Large intestine (tissue), 3 donors: ENCODE measurements around the gene MGAT2. TPM values are rescaled to one million over a fixed set of nuclear protein-coding genes. Genes with fewer than 3 reads are reported as not detected.
A peak's percentile ranks its signal among the peaks of the same experiment; 100 is the strongest.
"Not testable (repeated sequence)": the region's sequence is repeated elsewhere in the genome, so short reads cannot be mapped to it uniquely, and the experiment has no call there.

ENCODE experiments used
- DNase-seq, 2 donors: peaks; one replicate each; pipeline versions ENCODE4 v3.0.0 to v3.0.0-alpha.2; 2013
- H3K27ac ChIP-seq: one replicate; pipeline ENCODE4 v1.5.1; 2013; ENCODE audit warnings: low read length
- H3K27me3 ChIP-seq: 2 replicates; pipeline ENCODE4 v1.6.1; 2013; ENCODE audit warnings: low read length; ENCODE audit not compliant: control insufficient read depth, insufficient read depth
- H3K36me3 ChIP-seq: 2 replicates; pipeline ENCODE4 v1.6.1; 2013; ENCODE audit warnings: low read length; ENCODE audit not compliant: control insufficient read depth, insufficient read depth
- H3K4me1 ChIP-seq: one replicate; pipeline ENCODE4 v1.6.1; 2013; ENCODE audit warnings: low read length; ENCODE audit not compliant: control insufficient read depth, insufficient read depth
- H3K4me3 ChIP-seq: one replicate; pipeline ENCODE4 v1.5.1; 2013; ENCODE audit warnings: low read length
- H3K9me3 ChIP-seq: one replicate; pipeline ENCODE4 v1.6.1; 2013; ENCODE audit warnings: mild to moderate bottlenecking, low read depth, low read length, moderate library complexity; ENCODE audit not compliant: control insufficient read depth
- WGBS: methylation state at CpG from one replicate; pipeline ENCODE4 v1.1.5; 2013; ENCODE audit warnings: low lambda C conversion rate; ENCODE audit not compliant: insufficient coverage; 5-methylcytosine and 5-hydroxymethylcytosine counted together
- polyA plus RNA-seq: library from polyadenylated mRNA; unstranded; fragments of 120-200 nt; gene quantifications from one replicate; pipeline ENCODE4 v1.2.1, GENCODE V29; 2013

The MGAT2 gene
- polyA plus RNA-seq, 1 donor, result 50.9 TPM

DNA sequence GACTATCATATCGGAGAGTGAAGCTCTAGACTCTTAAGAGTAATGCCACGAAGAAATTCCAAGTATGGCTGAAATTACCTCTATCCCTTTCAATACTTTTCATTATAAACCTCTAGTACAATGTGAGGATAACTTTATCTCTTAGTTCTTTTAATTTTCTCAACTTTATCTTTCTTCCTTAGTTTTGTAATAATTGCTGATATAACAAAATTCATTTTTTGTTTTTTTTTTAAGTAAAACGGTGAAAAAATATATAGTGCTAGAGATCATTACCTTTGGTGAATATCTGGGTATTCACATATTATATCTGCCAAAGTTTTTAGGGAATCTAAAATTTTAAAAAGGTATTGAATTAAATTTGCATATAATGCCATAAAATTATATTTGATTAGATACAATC is 33.9 kb downstream of the MGAT2 start:
- Histone ChIP-seq H3K27me3 (no peaks in the 10 kb centered on the region), H3K27ac (no peak overlapping the region), H3K4me3 (no peak overlapping the region), H3K36me3 (peaks cover 4% of the 10 kb centered on the region), H3K4me1 (no peaks in the 10 kb centered on the region), H3K9me3 (no peaks in the 10 kb centered on the region)
- no peak for DNase-seq
- WGBS, result 96% methylated on average over 3 of the region's 3 CpGs

DNA sequence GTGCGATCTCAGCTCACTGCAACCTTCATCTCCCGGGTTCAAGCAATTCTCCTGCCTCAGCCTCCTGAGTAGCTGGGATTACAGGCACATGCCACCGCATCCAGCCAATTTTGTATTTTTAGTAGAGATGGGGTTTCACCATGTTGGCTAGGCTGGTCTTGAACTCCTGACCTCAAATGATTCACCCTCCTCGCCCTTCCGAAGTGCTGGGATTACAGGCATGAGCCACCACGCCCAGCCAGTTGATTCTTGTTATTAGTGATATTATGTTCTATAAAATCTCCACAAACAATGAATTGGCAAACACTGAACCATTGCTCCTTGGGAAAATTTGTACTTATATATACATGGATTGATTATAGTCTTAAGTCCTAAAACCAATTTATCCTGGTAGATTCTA is 36.9 kb downstream of the MGAT2 start:
- not testable (repeated sequence) for H3K4me3 ChIP-seq, H3K4me1 ChIP-seq, H3K27me3 ChIP-seq, H3K36me3 ChIP-seq, DNase-seq, H3K9me3 ChIP-seq, H3K27ac ChIP-seq
- no CpG with 5 or more reads among the region's 6 CpGs for WGBS

DNA sequence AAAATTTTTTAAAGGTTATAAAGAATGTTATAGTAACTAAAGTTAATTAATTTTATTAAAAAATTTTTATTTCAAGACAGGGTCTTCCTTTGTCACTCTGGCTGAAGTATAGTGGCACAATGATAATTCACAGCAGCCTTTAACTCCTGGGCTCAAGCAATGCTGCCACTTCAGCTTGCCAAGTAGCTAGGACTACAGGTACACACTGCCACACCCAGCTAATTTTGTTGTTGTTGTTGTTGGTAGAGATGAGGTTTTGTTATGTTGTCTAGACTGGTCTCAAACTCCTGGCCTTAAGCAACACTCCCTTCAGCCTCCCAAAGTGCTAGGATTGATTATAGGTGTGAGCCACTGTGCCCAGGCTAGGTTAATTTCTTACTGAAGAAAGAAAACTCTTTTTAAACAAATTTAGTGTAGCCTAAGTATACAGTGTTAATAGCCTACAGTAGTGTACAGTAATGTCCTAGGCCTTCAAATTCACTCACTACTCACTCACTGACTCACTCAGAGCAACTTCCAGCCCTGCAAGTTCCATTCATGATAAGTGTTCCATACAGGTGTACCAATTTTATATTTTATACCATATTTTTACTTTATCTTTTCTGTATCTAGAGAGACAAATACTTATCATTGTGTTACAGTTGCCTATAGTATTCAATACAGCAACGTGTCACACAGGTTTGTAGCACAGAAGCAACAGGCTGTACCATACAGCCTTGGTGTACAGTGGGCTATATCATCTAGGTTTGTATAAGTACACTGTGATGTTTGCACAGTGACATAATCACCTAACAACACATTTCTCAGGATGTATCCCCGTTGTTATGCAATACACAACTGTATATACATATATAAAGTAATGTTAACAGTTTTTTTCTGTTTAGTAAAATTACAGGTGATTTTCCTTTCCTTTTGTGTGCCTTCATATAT is 39.2 kb downstream of the MGAT2 start:
- no peak overlapping the region for H3K27ac ChIP-seq
- no peaks in the 10 kb centered on the region for H3K27me3 ChIP-seq
- no peaks in the 10 kb centered on the region for H3K4me1 ChIP-seq
- no peaks in the 10 kb centered on the region for H3K9me3 ChIP-seq
- DNase-seq, result peak in 1 of 2 donors; percentile 52
- no peak overlapping the region for H3K4me3 ChIP-seq
- WGBS, result no CpG with 5 or more reads among the region's 2 CpGs
- no peaks in the 10 kb centered on the region for H3K36me3 ChIP-seq

DNA sequence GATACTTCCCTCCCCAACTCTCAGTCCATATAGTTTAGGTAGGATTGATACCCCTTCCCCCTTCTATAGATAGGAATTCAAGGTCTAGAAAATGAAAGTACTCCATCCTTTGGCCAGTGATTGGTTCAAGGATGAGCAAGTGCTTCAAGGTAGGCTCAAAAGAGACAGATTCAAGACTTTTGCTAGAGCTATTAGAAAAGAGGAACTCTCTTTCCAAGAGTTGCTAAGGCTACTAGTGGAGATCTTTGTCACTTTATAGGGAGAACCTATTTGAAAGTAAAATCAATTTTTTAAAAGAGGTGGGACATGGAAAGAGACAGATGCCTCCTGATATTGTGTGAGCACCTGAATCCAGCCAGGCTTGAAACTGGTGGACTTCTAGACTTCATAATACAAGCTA is 49.9 kb downstream of the MGAT2 start:
- Histone ChIP-seq H3K27me3 (no peaks in the 10 kb centered on the region), H3K36me3 (peaks cover 6% of the 10 kb centered on the region), H3K9me3 (no peaks in the 10 kb centered on the region), H3K27ac (no peak overlapping the region), H3K4me1 (no peaks in the 10 kb centered on the region), H3K4me3 (no peak overlapping the region)
- no peak for DNase-seq

Other genes starting within 250 kb of the MGAT2 start
- 4,019 TPM for gene RPS29, start 34.4 kb upstream of the MGAT2 start, polyA plus RNA-seq
- 13.4 TPM for gene LRR1, start 21.9 kb upstream of the MGAT2 start, polyA plus RNA-seq
- gene RPL36AL, start 173 bp upstream of the MGAT2 start, polyA plus RNA-seq, result 319 TPM
- 12.2 TPM for gene DNAAF2, start 14.4 kb downstream of the MGAT2 start, polyA plus RNA-seq
- gene POLE2, start 67.4 kb downstream of the MGAT2 start, polyA plus RNA-seq, result 11.3 TPM
- 4.9 TPM for gene KLHDC1, start 72.3 kb downstream of the MGAT2 start, polyA plus RNA-seq
- 113 TPM for gene KLHDC2, start 147.4 kb downstream of the MGAT2 start, polyA plus RNA-seq
- gene NEMF, start 232.0 kb downstream of the MGAT2 start, polyA plus RNA-seq, result 49.6 TPM